Aorta (tissue), 4 donors: Measurements from ENCODE around the gene THADA. TPM values are rescaled to one million over a fixed set of nuclear protein-coding genes. Genes with fewer than 3 reads are reported as not detected.

ENCODE experiments used
- polyA plus RNA-seq, 2 donors: library from polyadenylated mRNA; stranded (reverse); fragments of 200-250 nt; gene quantifications; one replicate each; pipeline ENCODE4 v1.2.3, GENCODE V29; 2013
- total RNA-seq, 2 donors: library from RNA; stranded (reverse); fragmentation: NEBNext Ultra II Directional; extraction: Animal tissue kit (Norgen Biotek cat#: 25700); gene quantifications; one replicate each; pipeline ENCODE4 v1.2.1, GENCODE V29; 2021
- donor health status: healthy with polysubstance abuse.
- donor health status: Bipolar disorder and iron deficiency.
- donor health status: DM: no; HTN: no; CAD: no.
- donor health status: DM: yes; HTN: yes; CAD: no.

Gene THADA
- total and polyA plus RNA-seq, 4 donors, result 12.4 to 38.5 (median 25.0) TPM

Other genes with a start within 250 kb of the THADA start
- 10 to 100 TPM; 25.4 to 38.0 TPM for gene PLEKHH2, start 41.2 kb upstream of the THADA start, total RNA-seq
- 10 to 100 TPM in 1 of 2 donors, 1 to 10 TPM in 1; 2.9 to 28.9 TPM for gene PLEKHH2, start 41.2 kb upstream of the THADA start, polyA plus RNA-seq
- 1 to 10 TPM in 1 of 2 donors, under 1 TPM in 1; 0.29 to 1.2 TPM for gene C1GALT1C1L, start 80.4 kb upstream of the THADA start, total RNA-seq
- 1 to 10 TPM; 1.4 to 1.9 TPM for gene C1GALT1C1L, start 80.4 kb upstream of the THADA start, polyA plus RNA-seq
- 10 to 100 TPM in 1 of 2 donors, 1 to 10 TPM in 1; 8.8 to 24.6 TPM for gene DYNC2LI1, start 178.0 kb upstream of the THADA start, total RNA-seq
- gene DYNC2LI1, start 178.0 kb upstream of the THADA start, polyA plus RNA-seq, result 10 to 100 TPM; 30.2 to 44.3 TPM
- not detected for gene ABCG5, start 242.8 kb upstream of the THADA start, total RNA-seq
- gene ABCG5, start 242.8 kb upstream of the THADA start, polyA plus RNA-seq, result 1 to 10 TPM in 1 of 2 donors, not detected in 1; 8.8 TPM
- not detected for gene ABCG8, start 242.9 kb upstream of the THADA start, total RNA-seq
- gene ABCG8, start 242.9 kb upstream of the THADA start, polyA plus RNA-seq, result 1 to 10 TPM in 1 of 2 donors, not detected in 1; 1.9 TPM